Neural progenitor cell (in vitro differentiated cells): ENCODE results near the gene SLC5A11. TPM values are rescaled to one million over a fixed set of nuclear protein-coding genes. Genes with fewer than 3 reads are reported as not detected.
"Not testable (repeated sequence)": the region's sequence is repeated elsewhere in the genome, so short reads cannot be mapped to it uniquely, and the experiment has no call there.

ENCODE experiments used
- DNase-seq: peaks from one replicate; pipeline ENCODE4 v3.0.0-alpha.2; 2016; ENCODE audit warnings: low spot score
- H2AFZ ChIP-seq: fragments of 200-600 bp; sonication (generic); replicated peaks from 2 replicates; pipeline ENCODE4 v1.6.1; 2016; ENCODE audit warnings: antibody characterized with exemption
- H3F3A ChIP-seq: fragments of 200-600 bp; sonication (generic); 2 replicates; pipeline ENCODE4 v1.6.1; 2016; ENCODE audit warnings: antibody characterized with exemption, low read depth
- H3K27ac ChIP-seq: fragments of 200-600 bp; sonication (generic); 2 replicates; pipeline ENCODE4 v1.5.1; 2016; ENCODE audit warnings: mild to moderate bottlenecking
- H3K27me3 ChIP-seq: fragments of 200-600 bp; sonication (generic); 2 replicates; pipeline ENCODE4 v1.6.1; 2016; ENCODE audit warnings: mild to moderate bottlenecking, moderate library complexity
- H3K36me3 ChIP-seq: fragments of 200-600 bp; sonication (generic); 2 replicates; pipeline ENCODE4 v1.5.1; 2016
- H3K4me1 ChIP-seq: fragments of 200-600 bp; sonication (generic); 2 replicates; pipeline ENCODE4 v1.6.1; 2016; ENCODE audit warnings: mixed run types
- H3K4me2 ChIP-seq: fragments of 200-600 bp; sonication (generic); 2 replicates; pipeline ENCODE4 v1.6.1; 2016
- H3K4me3 ChIP-seq: fragments of 200-600 bp; sonication (generic); 2 replicates; pipeline ENCODE4 v1.5.1; 2016
- H3K79me2 ChIP-seq: fragments of 200-600 bp; sonication (generic); 2 replicates; pipeline ENCODE4 v1.6.1; 2016; ENCODE audit warnings: low read depth
- H3K9ac ChIP-seq: fragments of 200-600 bp; sonication (generic); 2 replicates; pipeline ENCODE4 v1.6.1; 2016
- H3K9me3 ChIP-seq: fragments of 200-600 bp; sonication (generic); 2 replicates; pipeline ENCODE4 v1.5.1; 2016; ENCODE audit warnings: low read depth
- H4K20me1 ChIP-seq: fragments of 200-600 bp; sonication (generic); 2 replicates; pipeline ENCODE4 v1.6.1; 2016; ENCODE audit warnings: low read depth
- H3K27ac Mint-ChIP-seq: 3 replicates; pipeline ENCODE4 v1.8.0; 2021; ENCODE audit warnings: mixed read lengths
- H3K27me3 Mint-ChIP-seq: 2 replicates; pipeline ENCODE4 v1.8.0; 2022; ENCODE audit warnings: low read depth, mild to moderate bottlenecking, inconsistent platforms, moderate library complexity, mixed read lengths; ENCODE audit not compliant: insufficient read depth
- H3K36me3 Mint-ChIP-seq: 3 replicates; pipeline ENCODE4 v1.8.0; 2021; ENCODE audit warnings: mixed read lengths
- H3K4me1 Mint-ChIP-seq: 3 replicates; pipeline ENCODE4 v1.8.0; 2021; ENCODE audit warnings: mixed read lengths
- H3K4me3 Mint-ChIP-seq: 3 replicates; pipeline ENCODE4 v1.8.0; 2021; ENCODE audit warnings: mild to moderate bottlenecking, moderate library complexity, mixed read lengths
- H3K9me3 Mint-ChIP-seq: 3 replicates; pipeline ENCODE4 v1.8.0; 2020; ENCODE audit warnings: mixed read lengths
- CTCF ChIP-seq: fragments of 200-600 bp; sonication (generic); IDR thresholded peaks from 2 replicates; pipeline ENCODE4 v1.5.1; 2017; ENCODE audit warnings: antibody characterized with exemption, mild to moderate bottlenecking
- EZH2 ChIP-seq: fragments of 200-600 bp; sonication (generic); IDR thresholded peaks from 2 replicates; pipeline ENCODE4 v1.6.1; 2017; ENCODE audit warnings: antibody characterized with exemption, mild to moderate bottlenecking, moderate library complexity
- EZH2phosphoT487 ChIP-seq: fragments of 200-600 bp; sonication (generic); IDR thresholded peaks from 2 replicates; pipeline ENCODE4 v1.6.1; 2017; ENCODE audit warnings: antibody characterized with exemption
- total RNA-seq: library from RNA; depleted of rRNA; stranded (reverse); fragments of >200 nt; gene quantifications from 2 replicates; pipeline ENCODE4 v1.2.3, GENCODE V29; 2015; ENCODE audit warnings: low replicate concordance

The SLC5A11 gene
- total RNA-seq, 1 donor from 2014 or later: not detected

GRCh38 chr16:24844101-24845030, 1.4 kb upstream of the SLC5A11 start:
- H3K9me3 ChIP-seq: no peaks in the 10 kb centered on the region
- Mint-ChIP-seq H3K4me1 (no peaks in the 10 kb centered on the region), H3K36me3 (no peaks in the 10 kb centered on the region), H3K27me3 (no peaks in the 10 kb centered on the region), H3K9me3 (no peaks in the 10 kb centered on the region), H3K27ac (no peak overlapping the region), H3K4me3 (no peak overlapping the region)
- no peaks in the 10 kb centered on the region for H3K27me3 ChIP-seq
- H3K79me2 ChIP-seq: no peaks in the 10 kb centered on the region
- no peaks in the 10 kb centered on the region for H3K36me3 ChIP-seq
- no peak overlapping the region for H3K27ac ChIP-seq
- H3F3A ChIP-seq: no peaks in the 10 kb centered on the region
- TF ChIP-seq EZH2: no peak
- TF ChIP-seq CTCF: no peak
- TF ChIP-seq EZH2phosphoT487: no peak
- H4K20me1 ChIP-seq: no peaks in the 10 kb centered on the region
- no peak overlapping the region for H3K4me2 ChIP-seq
- no peaks in the 10 kb centered on the region for H3K4me1 ChIP-seq
- no peak overlapping the region for H3K4me3 ChIP-seq
- no peak overlapping the region for H2AFZ ChIP-seq
- H3K9ac ChIP-seq: no peak overlapping the region
- DNase-seq: no peak

- not testable (repeated sequence) for H3K4me1 ChIP-seq, H3K4me2 ChIP-seq, H3K4me3 Mint-ChIP-seq, H3F3A ChIP-seq, H3K9ac ChIP-seq, H3K27me3 ChIP-seq, H3K27ac Mint-ChIP-seq, H3K4me1 Mint-ChIP-seq, H3K36me3 Mint-ChIP-seq, DNase-seq, H4K20me1 ChIP-seq, H3K79me2 ChIP-seq, H3K27me3 Mint-ChIP-seq, H2AFZ ChIP-seq, H3K4me3 ChIP-seq, H3K36me3 ChIP-seq, H3K9me3 Mint-ChIP-seq, H3K27ac ChIP-seq, H3K9me3 ChIP-seq
Observed at GRCh38 chr16:24845031-24845365, 765 bp upstream of the SLC5A11 start.

GRCh38 chr16:24846548-24847357, 990 bp downstream of the SLC5A11 start:
- Mint-ChIP-seq H3K9me3 (no peaks in the 10 kb centered on the region), H3K36me3 (no peaks in the 10 kb centered on the region), H3K4me1 (no peaks in the 10 kb centered on the region), H3K27me3 (peaks cover 3% of the 10 kb centered on the region), H3K27ac (no peak overlapping the region), H3K4me3 (no peak overlapping the region)
- no peaks in the 10 kb centered on the region for H3F3A ChIP-seq
- no peak overlapping the region for H2AFZ ChIP-seq
- no peaks in the 10 kb centered on the region for H3K4me1 ChIP-seq
- no peak overlapping the region for H3K4me2 ChIP-seq
- H3K4me3 ChIP-seq: no peak overlapping the region
- TF ChIP-seq CTCF (no peak), EZH2 (no peak), EZH2phosphoT487 (no peak)
- no peak overlapping the region for H3K27ac ChIP-seq
- H3K9ac ChIP-seq: no peak overlapping the region
- H3K36me3 ChIP-seq: no peaks in the 10 kb centered on the region
- H3K9me3 ChIP-seq: no peaks in the 10 kb centered on the region
- no peaks in the 10 kb centered on the region for H4K20me1 ChIP-seq
- no peaks in the 10 kb centered on the region for H3K27me3 ChIP-seq
- DNase-seq: no peak
- no peaks in the 10 kb centered on the region for H3K79me2 ChIP-seq

GRCh38 chr16:24847358-24847664, 1.5 kb downstream of the SLC5A11 start:
- H3F3A ChIP-seq: no peaks in the 10 kb centered on the region
- H3K27me3 ChIP-seq: no peaks in the 10 kb centered on the region
- Mint-ChIP-seq H3K9me3 (no peaks in the 10 kb centered on the region), H3K4me3 (no peak overlapping the region), H3K27me3 (peaks cover 3% of the 10 kb centered on the region), H3K36me3 (no peaks in the 10 kb centered on the region), H3K27ac (no peak overlapping the region), H3K4me1 (no peaks in the 10 kb centered on the region)
- H3K27ac ChIP-seq: no peak overlapping the region
- no peaks in the 10 kb centered on the region for H3K4me1 ChIP-seq
- no peak overlapping the region for H3K4me2 ChIP-seq
- no peak overlapping the region for H3K4me3 ChIP-seq
- H2AFZ ChIP-seq: no peak overlapping the region
- no peaks in the 10 kb centered on the region for H3K79me2 ChIP-seq
- DNase-seq: no peak
- H3K9me3 ChIP-seq: no peaks in the 10 kb centered on the region
- H4K20me1 ChIP-seq: no peaks in the 10 kb centered on the region
- H3K9ac ChIP-seq: no peak overlapping the region
- TF ChIP-seq EZH2 (no peak), EZH2phosphoT487 (no peak), CTCF (no peak)
- no peaks in the 10 kb centered on the region for H3K36me3 ChIP-seq
